WI38 (cell line): ENCODE measurements around the gene APBA2.

ENCODE experiments used
- H3K4me3 ChIP-seq: 2 replicates; pipeline ENCODE4 v1.5.1; 2011; ENCODE audit warnings: low read depth, mild to moderate bottlenecking, control low read depth, low read length
- TF ChIP-seq, protein P1 (sequence below): IDR thresholded peaks from 2 replicates; pipeline ENCODE4 v1.5.1; 2012; ENCODE audit warnings: low read depth, mild to moderate bottlenecking, control low read depth, low read length

Gene APBA2

DNA sequence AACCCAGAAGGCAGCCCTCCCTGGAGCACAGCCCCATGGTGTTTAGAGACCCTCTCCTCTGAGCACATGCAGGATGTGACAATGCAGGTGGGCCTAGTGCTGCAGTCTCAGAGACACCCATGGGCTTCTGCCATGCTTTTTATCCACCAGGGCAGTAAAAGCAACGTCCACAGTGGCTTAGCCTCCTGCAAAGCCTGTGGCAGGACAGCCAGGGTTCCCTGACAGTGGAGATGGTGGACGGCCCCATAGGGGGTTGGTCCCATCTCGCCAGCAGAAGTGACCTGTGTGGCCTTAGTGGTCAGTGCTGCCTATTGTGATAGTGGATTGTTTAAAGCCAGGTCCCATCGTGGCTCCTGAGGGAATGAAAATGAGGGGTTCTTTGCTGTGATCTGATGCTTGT is 46.6 kb downstream of the APBA2 start:
- TF ChIP-seq, protein P1, sequence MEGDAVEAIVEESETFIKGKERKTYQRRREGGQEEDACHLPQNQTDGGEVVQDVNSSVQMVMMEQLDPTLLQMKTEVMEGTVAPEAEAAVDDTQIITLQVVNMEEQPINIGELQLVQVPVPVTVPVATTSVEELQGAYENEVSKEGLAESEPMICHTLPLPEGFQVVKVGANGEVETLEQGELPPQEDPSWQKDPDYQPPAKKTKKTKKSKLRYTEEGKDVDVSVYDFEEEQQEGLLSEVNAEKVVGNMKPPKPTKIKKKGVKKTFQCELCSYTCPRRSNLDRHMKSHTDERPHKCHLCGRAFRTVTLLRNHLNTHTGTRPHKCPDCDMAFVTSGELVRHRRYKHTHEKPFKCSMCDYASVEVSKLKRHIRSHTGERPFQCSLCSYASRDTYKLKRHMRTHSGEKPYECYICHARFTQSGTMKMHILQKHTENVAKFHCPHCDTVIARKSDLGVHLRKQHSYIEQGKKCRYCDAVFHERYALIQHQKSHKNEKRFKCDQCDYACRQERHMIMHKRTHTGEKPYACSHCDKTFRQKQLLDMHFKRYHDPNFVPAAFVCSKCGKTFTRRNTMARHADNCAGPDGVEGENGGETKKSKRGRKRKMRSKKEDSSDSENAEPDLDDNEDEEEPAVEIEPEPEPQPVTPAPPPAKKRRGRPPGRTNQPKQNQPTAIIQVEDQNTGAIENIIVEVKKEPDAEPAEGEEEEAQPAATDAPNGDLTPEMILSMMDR, result no peak
- no peak overlapping the region for H3K4me3 ChIP-seq

DNA sequence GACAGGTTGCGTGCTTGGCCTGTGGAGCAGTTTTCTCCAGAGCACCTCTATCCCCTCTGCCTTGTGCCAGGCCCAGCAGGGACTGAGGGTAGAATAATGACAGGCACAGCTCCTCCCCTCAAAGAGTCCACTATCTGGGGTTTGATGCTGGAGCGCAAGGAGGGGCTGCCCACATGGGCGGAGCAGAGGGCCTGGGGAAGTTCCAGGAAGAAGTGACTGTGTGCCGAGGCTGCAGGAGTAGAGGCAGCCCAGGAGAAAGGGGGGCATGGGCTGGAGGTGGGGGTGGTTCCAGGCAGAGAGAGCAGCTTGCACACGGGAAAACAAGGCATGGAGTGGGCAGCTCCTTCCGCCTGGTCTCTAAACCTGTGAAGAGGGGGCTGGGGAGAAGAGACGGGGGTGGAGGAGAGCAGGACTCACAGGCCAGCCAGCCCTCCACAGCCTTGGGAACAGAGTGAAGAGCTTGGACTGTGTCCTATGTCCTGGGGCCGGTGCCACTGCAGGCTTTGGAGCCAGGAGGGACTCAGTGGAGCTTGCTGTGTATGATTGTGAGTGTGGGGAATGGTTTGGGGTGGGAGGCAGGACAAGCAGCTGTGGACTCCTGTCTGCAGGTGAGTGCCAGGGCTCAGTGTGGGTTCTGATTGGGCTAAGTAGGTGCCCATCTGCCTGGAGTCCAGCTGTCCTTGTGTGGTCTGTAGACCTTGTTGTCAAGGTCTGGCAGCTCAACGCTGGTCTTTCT is 48.1 kb downstream of the APBA2 start:
- TF ChIP-seq, protein P1, result no peak
- H3K4me3 ChIP-seq, result no peak overlapping the region

DNA sequence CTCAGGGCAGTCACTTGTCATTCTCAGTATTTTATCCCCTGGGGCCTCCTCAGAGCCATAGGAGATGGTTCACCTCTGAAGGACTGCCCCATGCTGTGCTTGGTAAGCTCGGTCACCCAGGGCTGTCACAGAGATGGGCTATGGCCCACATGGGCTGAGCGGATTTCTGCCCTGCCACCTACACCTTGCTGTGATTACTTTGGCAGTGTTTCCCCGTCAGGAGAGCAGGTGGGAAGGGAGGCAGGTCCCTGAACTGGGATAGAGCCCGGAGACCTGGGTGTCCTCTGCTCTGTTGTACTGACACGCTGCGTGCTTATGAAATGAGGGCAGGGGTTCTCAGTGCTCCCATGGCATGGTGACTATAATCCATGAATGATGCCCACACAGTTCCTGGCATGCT is 48.9 kb downstream of the APBA2 start:
- TF ChIP-seq, protein P1, result no peak
- H3K4me3 ChIP-seq, result no peak overlapping the region

GRCh38 chr15:28935316-28935715 is 49.5 kb downstream of the APBA2 start:
- H3K4me3 ChIP-seq, result no peak overlapping the region
- TF ChIP-seq, protein P1, result peak; percentile 22; the same call in 1 of the 2 replicates

- TF ChIP-seq, protein P1, result no peak
- H3K4me3 ChIP-seq, result no peak overlapping the region
Measured at GRCh38 chr15:28936081-28936480, 50.3 kb downstream of the APBA2 start.

GRCh38 chr15:28936481-28936881 is 50.7 kb downstream of the APBA2 start:
- no peak overlapping the region for H3K4me3 ChIP-seq
- TF ChIP-seq, protein P1, result no peak

GRCh38 chr15:28937271-28937670 is 51.5 kb downstream of the APBA2 start:
- TF ChIP-seq, protein P1, result no peak
- no peak overlapping the region for H3K4me3 ChIP-seq
